Ureter (tissue), 1 donor: ENCODE measurements around the gene PCF11. TPM values are rescaled to one million over a fixed set of nuclear protein-coding genes. Genes with fewer than 3 reads are reported as not detected.
"Not testable (repeated sequence)": the region's sequence is repeated elsewhere in the genome, so short reads cannot be mapped to it uniquely, and the experiment has no call there.

ENCODE experiments used
- DNase-seq: peaks from one replicate; pipeline ENCODE4 v3.0.0-alpha.2; 2020; ENCODE audit warnings: low spot score
- total RNA-seq: library from RNA; stranded (reverse); gene quantifications from one replicate; pipeline ENCODE4 v1.2.4, GENCODE V29; 2023
- donor health status: DM: yes; HTN: yes; CAD: no.

Gene PCF11
- total RNA-seq, 1 donor from 2014 or later, result 106 TPM

DNA sequence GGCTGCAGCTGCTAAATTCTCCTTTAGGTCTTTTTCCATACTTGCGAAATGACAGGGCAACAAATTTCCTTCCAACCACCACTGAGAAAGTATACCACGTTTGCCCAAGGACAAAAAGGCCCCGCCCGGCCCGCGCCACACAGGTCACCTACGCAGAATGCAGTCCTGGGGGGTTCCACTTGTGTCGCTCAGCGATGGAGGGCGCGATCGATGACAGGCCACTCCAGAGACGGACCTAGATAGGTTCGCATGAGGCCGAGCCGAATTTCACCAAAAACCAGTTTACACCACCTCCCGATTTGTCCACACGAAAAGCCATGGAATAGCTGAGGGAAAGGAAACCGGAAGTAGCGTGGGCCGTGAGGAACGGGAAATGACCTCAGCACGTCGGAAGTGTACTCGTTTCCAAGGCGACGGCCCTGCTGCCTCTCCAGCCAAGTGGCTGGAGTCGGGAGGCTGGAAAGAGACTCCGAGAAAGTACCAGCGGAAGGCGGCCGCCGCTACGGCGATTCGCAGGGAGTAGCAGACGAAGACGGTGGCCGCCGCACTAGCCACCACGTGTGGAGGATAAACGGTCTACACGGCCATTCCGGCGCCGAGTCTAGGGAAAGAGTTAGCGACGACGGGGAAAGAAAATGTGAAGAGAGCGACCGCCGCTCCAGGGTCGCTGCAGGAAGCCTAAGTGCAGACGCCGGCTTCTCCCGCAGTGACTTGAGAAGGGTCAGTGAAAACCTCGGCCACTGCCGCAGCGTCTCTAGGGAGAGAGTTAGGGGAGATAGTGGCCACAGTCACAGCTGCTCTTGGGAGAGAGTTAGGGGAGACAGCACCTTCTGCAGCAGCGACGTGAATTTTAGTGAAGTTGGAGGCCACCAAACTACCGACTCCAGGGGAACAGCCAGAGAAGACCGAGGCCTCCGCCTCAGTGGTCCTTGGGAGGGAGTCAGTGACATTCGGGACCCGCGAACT is 36.7 kb downstream of the PCF11 start, which contains the start of gene ANKRD42:
ANKRD42 (plus strand) TSS at position 398 of the 966 bp plus-strand sequence. CDS start 959 bp downstream, outside the sequence.
- DNase-seq, result peak; percentile 94

DNA sequence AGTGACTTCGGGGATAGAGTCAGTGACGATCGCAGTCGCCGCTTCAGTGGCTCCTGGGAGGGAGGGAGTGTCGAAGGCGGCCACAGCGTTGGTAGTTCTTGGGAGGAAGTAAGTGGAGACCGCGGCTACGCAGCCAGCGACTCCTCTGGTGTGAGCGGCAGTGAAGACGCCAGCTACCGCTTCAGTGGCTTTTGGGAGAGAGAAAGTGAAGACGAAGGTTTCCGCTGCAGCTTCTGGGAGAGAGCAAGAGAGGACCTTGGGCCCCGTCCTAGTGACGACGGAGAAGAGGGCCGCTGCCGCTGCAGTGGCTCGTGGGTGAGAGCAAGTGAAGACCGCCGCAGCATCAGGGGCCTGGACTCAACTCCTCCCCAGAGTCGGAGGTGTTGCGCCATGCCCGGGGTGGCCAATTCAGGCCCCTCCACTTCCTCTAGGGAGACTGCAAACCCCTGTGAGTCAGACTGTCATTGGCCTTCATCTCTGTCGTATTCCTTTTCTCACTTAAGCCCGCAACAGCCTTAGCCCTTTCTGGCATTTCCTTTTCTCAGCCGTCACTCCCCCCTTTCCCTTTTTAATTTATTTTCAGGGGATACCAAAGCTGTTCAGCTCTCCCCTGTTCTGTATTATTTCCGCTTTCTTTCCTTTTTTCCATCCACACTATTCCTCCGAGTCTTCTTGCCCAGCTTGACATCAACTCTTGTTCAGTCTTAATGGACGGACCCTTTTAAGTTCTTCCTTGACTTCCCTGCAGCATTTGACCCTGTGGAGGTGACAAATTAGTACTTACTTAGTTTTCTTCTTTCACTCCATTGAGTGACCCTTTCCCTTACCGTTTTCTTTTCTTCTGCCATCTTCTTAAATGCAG is 37.6 kb downstream of the PCF11 start:
- DNase-seq, result peak; percentile 67

DNA sequence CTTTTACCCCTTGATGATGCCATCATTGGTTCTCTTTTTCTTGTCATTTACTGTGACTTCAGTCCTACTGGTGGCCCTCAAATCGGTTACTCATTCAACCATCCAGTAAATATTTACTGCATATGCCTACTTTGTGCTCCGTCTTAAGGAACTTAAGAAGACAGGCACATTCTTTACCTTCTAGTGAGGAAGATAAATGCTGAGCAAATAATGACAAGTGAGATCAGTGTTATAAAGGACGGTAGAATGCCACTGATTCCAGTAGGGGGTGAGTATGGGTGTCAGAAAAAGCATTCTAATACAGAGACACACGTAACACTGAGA is 38.2 kb downstream of the PCF11 start:
- DNase-seq, result no peak

DNA sequence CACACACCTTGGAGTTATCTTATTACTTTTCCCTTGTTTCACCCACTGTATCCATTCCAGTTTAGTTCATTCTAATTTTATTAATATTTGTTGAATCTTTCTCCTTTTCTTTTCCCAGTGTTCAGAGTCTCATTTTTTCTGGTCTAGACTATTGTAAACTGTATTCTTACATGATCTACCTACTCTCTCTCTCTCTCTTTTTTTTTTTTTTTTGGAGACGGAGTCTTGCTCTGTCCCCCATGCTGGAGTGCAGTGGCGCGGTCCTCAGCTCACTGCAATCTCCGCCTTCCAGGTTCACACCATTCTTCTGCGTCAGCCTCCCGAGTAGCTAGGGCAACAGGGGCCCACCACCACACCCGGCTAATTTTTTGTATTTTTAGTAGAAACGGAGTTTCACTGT is 38.7 kb downstream of the PCF11 start:
- no peak for DNase-seq

DNA sequence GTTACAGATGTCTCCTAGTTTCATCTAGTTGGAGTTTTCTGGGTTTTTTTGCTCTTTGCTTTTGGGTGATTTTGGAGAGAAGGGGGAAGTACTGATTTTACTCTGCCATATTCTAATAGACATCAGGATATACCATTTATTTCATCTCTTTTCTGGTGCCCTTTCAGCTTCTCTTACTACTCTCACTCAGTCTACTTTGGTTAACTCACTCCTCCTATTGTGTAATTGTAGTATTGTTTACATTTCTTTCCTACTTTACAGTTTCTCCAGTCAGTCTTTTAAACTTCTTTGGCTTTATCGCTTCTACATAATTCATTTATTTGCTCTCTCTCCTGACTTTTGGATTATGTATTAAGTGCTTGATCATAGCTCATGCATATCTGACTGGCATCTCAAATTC is 43.1 kb downstream of the PCF11 start:
- no peak for DNase-seq

DNA sequence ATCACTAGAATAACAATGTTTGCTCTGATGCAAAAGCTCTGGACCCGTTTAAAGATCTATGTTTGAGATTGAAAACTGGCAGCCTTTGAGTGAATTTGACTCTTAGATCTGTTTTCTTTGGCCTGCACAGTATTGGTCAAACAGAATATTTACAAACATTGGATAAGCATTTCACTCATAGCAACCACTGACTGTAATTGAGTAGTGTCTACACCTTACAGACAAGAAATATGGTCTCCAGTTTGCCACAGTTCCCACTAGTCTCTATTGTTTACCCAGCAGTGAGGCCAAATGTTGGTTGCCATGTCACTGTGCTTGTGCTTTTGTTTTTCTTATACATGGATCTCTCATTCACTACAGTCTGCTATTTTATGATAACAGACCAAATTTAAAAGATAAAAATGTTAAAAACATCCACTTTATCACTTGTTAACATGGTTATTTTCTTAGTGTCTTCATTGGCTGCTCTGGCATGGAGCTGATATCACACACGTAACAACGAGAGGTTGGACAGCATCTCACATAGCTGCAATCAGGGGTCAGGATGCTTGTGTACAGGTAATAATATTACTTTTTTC is 48.8 kb downstream of the PCF11 start:
- no peak for DNase-seq

DNA sequence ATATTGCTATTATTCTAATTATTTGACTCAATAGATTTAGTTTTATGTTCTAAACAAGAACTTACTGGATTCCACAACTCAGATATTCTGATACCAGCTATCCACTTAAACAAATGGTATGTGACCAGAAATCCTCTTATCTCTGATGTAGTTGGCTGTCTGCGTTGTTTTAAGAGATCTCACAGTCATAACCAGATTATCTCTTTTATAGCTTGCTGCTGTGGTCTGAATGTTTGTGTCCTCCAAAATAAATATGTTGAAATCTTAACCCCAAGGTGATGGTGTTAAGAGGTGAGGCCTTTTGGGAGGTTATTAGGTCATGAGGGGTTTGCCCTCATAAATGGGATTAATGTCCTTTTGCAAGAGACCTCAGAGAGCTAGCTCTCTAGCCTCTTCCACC is 49.3 kb downstream of the PCF11 start:
- no peak for DNase-seq

DNA sequence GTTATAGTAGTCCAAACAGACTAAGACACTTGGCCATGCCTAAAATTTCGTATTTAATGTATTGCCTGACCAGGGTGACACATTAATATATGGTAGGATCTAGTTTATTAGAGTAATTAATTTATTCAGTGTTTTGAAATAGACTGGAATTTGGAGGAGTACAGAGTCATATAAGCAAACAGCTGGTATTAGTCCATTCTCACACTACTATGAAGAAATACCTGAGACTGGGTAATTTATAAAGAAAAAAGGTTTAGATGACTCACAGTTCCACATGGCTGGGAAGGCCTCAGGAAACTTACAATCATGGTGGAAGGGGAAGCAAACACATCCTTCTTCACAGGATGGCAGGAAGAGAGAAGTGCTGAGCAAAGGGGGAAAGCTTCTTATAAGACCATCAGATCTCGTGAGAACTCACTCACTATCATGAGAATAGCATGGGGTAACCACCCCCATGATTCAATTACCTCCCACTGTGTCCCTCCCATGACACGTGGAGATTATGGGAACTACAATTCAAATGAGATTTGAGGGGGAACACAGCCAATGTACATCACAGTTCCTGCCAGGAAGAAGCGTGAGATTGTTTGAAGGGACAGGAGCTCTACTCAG is 49.9 kb downstream of the PCF11 start:
- not testable (repeated sequence) for DNase-seq

DNA sequence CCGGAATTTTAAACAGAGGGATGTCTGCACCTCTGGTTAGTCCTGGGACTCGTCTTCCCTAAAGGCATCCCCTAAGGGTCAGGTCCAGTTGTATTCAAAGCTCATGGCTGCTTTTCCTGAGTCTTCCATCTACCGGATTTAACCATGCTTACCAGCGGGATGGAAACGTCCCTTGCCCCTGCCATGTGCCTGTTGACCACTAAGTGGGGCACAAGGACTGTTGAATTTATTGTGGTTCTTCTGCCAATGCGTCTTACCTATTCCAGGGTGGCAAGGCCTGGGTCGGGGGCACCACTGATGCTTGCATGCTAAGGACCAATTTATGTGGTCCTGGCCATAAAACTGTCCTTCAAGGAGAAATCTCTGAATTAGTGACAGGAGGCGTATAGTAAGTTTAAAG is 62.2 kb downstream of the PCF11 start:
- no peak for DNase-seq

DNA sequence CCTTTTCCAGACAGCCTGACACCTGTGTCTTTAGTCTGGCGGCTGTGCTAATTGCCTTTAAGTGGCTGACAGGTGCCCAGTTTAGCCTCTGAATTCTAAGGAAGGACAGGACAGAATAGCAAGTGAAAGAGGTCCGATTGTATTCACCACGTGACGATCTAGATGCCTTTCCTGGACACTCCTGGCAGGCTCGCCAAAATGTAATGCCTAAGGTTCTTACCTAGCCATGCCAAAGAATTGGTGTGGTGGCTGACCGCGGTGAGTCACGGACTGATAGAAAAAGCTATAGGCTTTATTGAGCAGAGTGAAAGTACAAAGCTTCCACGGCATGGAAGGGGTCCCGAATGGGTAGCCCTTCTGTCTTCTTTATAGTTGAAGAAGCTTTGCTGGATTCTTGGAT is 63.3 kb downstream of the PCF11 start:
- no peak for DNase-seq

DNA sequence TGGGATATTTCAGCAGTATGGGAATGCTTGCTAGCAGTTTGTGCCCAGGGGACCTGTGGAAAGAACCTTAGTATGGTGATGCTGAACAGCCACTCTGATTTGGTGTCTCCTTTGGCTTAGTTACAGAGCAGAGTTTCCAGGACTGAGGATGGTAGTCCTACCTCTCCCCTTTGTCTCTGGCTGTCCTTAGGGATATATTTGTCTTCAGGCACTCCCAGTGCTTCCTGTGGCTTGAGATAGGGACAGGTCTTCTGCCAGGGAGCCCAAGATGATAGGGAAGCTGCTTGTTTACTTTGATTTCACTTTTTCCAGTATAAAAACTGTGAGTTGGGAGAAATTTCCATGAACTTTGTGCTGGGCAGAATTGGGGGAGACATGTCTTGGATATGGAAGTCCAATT is 64.8 kb downstream of the PCF11 start:
- no peak for DNase-seq

DNA sequence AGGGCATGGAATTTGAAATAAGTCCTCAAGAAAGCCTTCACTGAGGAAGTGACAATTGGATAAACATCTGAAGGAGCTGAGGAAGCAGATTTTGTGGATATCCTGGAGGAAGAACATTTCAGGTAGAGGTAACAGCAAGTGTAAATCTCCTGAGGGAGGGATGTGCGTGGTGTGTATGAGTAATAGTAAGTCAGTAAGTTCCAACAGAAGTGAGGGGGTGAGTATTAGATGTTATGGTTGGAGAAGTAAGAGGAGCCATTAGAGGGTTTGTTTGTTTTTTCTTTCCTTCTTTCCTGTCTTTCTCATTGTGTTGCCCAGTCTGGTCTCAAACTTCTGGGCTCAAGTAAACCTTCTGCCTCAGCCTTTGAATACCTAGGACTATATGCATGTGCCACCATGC is 65.6 kb downstream of the PCF11 start:
- DNase-seq, result no peak

DNA sequence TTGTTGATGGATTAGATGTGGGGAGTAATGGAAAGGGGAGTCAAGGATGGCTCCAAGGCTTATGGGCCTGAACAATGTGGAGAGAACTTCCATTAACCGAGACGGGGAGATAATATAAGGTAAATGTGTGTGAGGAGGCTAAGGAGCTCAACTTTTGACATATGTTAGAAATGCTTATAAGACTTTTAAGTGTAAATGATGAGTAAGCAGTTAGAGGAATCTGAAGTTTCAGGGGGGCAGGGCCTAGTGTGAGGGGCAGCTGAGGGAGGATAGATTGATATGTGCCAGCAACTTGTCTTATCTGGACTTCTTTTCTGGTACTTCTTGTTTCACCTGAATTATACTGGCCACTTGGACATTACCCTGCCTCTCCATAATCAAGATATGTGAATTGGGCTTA is 66.5 kb downstream of the PCF11 start:
- no peak for DNase-seq

DNA sequence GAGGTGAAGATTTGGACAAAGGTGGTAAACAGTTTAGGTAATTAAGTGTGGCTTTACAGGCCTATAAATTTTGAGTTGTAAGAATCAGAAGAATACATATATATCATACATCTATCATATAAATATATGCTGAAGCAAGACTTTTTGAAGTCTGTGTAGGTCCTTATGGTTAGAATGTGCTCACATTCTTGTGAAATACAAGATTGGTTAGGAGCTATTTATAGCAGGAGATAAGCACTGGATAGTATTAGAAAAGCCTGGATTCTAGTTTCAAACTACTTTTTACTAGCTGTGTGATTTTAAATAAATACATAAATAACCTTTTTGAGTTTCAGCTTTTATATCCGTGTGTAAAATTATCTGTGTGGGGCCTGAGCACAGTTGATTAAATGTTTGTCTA is 78.9 kb downstream of the PCF11 start:
- DNase-seq, result no peak

Other genes with a start within 250 kb of the PCF11 start
- 18.4 TPM for gene RAB30, start 85.2 kb upstream of the PCF11 start, total RNA-seq
- 13.0 TPM for gene ANKRD42, start 36.6 kb downstream of the PCF11 start, total RNA-seq
- gene CCDC90B, start 129.2 kb downstream of the PCF11 start, total RNA-seq, result 41.1 TPM